HT1080 (cell line): Measurements from ENCODE around the gene ARHGEF1. TPM values are rescaled to one million over a fixed set of nuclear protein-coding genes. Genes with fewer than 3 reads are reported as not detected.
A peak's percentile ranks its signal among the peaks of the same experiment; 100 is the strongest.

ENCODE experiments used
- DNase-seq: peaks from one replicate; pipeline ENCODE4 v3.0.0-alpha.2; 2015; ENCODE audit warnings: low read depth
- polyA plus RNA-seq, 2 experiments: library from polyadenylated mRNA; depleted of rRNA; stranded (reverse); fragments of >200 nt; gene quantifications; 2 replicates each; pipeline ENCODE4 v1.2.3, GENCODE V29; 2015
- total RNA-seq: library from RNA; depleted of rRNA; stranded (reverse); fragments of >200 nt; shearing (Covaris generic); gene quantifications from 2 replicates; pipeline ENCODE4 v1.2.3, GENCODE V29; 2014; rRNA removed

ARHGEF1 gene
- total RNA-seq: 100 and 109 TPM in 2 replicates
- 128 and 171 TPM in 2 replicates for polyA plus RNA-seq (2015; cell fraction: cytosol; rRNA removed)
- 291 and 292 TPM in 2 replicates for polyA plus RNA-seq (2015; cell fraction: nucleus; rRNA removed)

- DNase-seq: no peak
Measured at GRCh38 chr19:41882568-41883462, at the start of gene ARHGEF1. Gene ARHGEF1 (plus strand): TSS chr19:41883184. CDS start chr19:41888083, 4,899 bp downstream.

DNA sequence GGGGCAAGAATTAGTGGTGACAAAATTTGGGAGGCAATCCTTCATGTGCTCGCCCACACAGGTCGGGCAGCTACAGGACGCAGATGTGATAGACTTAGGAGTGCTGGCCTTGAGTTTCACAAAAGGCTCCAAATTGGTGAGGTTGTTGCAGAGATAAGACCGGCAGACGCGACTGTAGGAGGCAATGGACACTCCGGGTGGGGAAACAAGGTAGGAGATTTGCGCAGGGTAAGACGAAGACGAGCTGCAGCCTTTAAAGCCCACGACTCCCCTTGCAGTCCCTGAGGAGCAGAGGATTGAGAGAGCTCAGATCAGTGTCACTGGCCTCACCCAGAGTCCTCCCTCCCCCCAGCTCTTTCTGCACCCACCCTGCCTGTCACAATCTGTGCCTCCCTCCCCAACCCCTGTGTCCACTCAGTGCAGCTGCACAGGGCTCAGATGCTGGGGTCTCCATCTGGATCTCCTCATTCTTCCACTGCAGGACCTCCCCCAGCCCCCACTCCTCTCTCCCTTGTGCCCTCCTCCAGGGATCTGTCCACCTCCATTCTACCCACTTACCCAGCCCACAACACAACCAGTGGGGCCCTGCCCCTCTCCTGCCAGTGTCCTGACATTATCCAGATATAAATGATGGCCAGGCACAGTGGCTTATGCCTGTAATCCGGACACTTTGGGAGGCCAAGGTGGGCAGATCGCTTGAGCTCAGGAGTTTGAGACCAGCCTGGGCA, 44.8 kb upstream of the ARHGEF1 start:
- no peak for DNase-seq

- no peak for DNase-seq
Measured at GRCh38 chr19:41839211-41839610, 43.8 kb upstream of the ARHGEF1 start.

- DNase-seq: no peak
Measured at GRCh38 chr19:41843371-41843770, 39.6 kb upstream of the ARHGEF1 start.

- no peak for DNase-seq
Measured at GRCh38 chr19:41844601-41845000, 38.4 kb upstream of the ARHGEF1 start, which contains the start of gene LYPD4. Gene LYPD4 (minus strand): TSS chr19:41844683. CDS start chr19:41839285, 5,398 bp downstream.

GRCh38 chr19:41845001-41845050, 38.2 kb upstream of the ARHGEF1 start, which contains the start of gene DMRTC2:
Gene DMRTC2 (plus strand): TSS chr19:41845042. CDS start chr19:41847429, 2,387 bp downstream.
- no peak for DNase-seq

GRCh38 chr19:41845051-41845590, 37.9 kb upstream of the ARHGEF1 start:
- no peak for DNase-seq

GRCh38 chr19:41847351-41848105, 35.5 kb upstream of the ARHGEF1 start:
- DNase-seq: no peak

DNA sequence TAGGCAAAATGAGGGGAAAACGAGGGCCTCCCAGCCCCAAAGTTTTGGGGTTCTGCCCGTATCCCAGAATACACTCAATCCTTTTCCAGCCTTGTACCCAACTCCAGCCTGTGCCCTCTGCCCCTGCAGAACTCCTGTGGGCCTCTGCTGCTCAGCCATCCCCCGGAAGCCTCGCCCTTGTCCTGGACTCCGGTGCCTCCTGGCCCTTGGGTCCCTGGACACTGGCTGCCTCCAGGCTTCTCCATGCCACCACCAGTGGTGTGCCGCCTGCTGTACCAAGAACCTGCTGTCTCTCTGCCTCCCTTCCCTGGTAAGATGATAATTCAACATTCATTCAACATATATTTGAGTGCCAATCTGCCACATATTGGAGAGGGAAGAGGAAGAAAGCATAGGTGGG, 34.3 kb upstream of the ARHGEF1 start:
- no peak for DNase-seq

DNA sequence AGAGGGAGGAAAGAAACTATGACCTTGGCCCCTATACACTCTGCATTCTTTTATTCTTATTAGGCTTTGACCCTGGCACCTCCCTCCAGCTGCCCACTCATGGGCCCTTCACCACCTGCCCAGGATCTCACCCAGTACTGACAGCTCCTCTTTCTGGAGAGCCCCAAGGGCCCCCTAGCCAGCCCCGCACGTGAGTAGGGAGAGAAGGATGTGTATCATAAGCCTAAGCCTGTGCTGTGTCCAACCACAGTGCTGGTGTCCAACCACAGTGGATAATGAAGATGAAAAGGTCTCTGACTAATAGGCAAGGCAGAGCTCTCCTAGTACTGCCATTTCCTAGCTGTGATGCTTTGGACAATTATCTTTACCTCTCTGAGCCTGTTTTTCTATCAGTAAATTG, 33.9 kb upstream of the ARHGEF1 start:
- no peak for DNase-seq

DNA sequence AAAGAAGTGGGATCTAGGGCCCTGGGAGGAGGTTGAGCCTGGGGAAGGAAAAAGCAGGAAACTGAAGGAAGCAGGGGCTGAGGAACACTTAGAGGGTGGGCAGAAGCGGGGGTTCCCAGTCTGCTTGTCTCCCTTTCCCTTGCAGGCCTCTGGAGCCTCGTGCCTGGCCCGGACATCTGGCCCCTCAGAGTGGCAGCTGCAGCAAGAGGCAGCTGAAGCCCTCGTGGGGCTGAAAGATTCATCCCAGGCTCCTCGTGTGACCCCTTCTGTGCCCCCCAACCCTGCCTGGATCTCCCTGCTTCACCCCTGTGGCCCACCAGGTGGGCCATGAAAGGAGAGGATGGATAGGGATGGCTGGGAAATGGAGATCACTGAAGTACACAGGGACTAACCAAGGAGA, 32.6 kb upstream of the ARHGEF1 start:
- no peak for DNase-seq

DNA sequence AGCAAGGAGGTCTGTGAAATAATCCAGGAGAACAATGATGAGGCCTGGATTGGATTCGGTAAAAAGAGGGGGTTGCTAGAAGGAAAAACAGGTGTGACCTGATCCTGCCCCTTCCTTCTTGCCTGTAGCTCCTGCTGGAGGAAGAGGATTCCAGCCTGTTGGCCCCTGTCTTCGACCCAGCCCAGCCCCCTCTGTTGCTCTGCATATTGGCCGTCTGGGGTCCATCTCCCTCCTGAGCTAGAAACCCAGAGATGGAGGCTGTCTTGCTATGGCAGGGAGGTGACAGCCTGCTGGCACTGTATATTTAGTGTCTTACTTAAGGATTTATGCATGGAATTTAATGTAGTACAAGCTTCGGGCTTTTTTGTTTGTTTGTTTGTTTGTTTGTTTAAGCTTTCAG, 31.5 kb upstream of the ARHGEF1 start:
- no peak for DNase-seq

GRCh38 chr19:41853344-41853743, 29.6 kb upstream of the ARHGEF1 start:
- no peak for DNase-seq

- DNase-seq: no peak
Measured at GRCh38 chr19:41853768-41854167, 29.2 kb upstream of the ARHGEF1 start.

GRCh38 chr19:41859213-41859617, 23.8 kb upstream of the ARHGEF1 start:
- DNase-seq: no peak

DNA sequence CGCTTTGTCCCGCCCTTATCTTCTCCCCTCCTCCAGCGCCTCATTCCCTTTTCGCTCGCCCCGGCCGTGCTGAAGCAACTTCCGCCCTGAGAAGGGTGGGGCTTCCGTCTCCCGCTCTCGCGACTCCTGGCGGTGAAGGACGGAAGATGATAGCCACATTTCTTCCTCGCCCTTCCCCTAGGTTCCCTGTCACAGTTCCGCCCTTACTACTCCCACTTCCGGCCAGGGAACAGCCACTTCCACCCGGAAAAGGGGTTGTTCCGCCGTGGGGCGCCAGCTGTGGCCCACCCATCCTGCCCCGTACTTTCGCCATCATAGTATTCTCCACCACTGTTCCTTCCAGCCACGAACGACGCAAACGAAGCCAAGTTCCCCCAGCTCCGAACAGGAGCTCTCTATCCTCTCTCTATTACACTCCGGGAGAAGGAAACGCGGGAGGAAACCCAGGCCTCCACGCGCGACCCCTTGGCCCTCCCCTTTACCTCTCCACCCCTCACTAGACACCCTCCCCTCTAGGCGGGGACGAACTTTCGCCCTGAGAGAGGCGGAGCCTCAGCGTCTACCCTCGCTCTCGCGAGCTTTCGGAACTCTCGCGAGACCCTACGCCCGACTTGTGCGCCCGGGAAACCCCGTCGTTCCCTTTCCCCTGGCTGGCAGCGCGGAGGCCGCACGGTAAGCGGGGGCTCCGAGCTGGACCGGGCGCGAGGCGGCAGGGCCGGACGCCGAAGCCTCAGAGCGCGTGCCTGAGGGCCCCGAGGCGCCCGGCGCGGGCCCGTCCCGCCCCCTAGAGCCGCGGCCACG, 23.2 kb upstream of the ARHGEF1 start, which contains the start of gene RPS19:
RPS19 (plus strand) TSS at position 638 of the 801 bp plus-strand sequence. CDS start 520 bp downstream, outside the sequence.
- DNase-seq: peak; percentile 98

- DNase-seq: no peak
Measured at GRCh38 chr19:41860419-41861115, 22.4 kb upstream of the ARHGEF1 start.

DNA sequence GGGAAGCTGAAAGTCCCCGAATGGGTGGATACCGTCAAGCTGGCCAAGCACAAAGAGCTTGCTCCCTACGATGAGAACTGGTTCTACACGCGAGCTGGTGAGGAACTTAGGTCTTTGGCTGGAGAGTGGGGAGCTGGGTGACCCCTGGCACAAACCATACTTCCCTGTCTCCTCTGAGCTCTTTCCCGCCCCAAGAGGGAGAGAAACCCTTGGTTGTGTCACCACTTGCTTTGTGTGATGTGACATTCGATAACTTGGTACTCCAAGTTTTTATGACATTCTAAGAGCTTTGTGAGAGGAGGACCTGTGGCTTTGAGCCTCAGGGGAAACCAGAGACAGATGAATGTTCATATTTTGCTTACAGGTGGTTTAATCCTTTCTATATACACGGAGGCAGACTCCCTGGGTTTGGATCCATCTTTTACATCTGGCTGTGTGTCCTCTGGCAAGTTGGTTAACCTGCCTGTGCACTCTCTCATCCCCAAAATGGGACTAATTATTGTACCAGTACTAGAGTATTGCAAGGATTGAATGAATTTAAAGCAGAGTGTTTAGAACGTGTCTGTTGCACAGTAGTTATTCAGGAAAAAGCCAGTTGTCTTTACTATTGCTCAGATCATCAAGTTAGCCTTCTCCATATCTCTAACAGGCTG, 21.7 kb upstream of the ARHGEF1 start:
- DNase-seq: no peak

GRCh38 chr19:41861846-41862245, 21.1 kb upstream of the ARHGEF1 start:
- DNase-seq: no peak
